ENCODE data around the gene LIN7C. TPM values are rescaled to one million over a fixed set of nuclear protein-coding genes. Genes with fewer than 3 reads are reported as not detected.

Gene LIN7C
- total RNA-seq, 2 experiments from 2014 or later: 19.7 to 31.6 TPM

- Histone ChIP-seq H3K9me2 (ENCODE audit: insufficient read depth, low read length) (no peaks in the 10 kb centered on the region), H4K20me1 (ENCODE audit: insufficient read depth, low read length) (no peaks in the 10 kb centered on the region), H3K9me3 (ENCODE audit: low read length) (no peaks in the 10 kb centered on the region), H2AFZ (ENCODE audit: low read length) (no peak overlapping the region), H3K36me3 (ENCODE audit: insufficient read depth, low read length) (no peaks in the 10 kb centered on the region), H3K27ac (ENCODE audit: low read depth, low read length, poor library complexity, severe bottlenecking) (no peak overlapping the region), H3K79me2 (ENCODE audit: insufficient read depth, low read depth, low read length) (no peaks in the 10 kb centered on the region), H3K4me2 (ENCODE audit: low read length) (no peak overlapping the region), H3K4me1 (ENCODE audit: insufficient read depth, low read length, poor library complexity, severe bottlenecking) (peaks cover 5% of the 10 kb centered on the region), H3K4me3 (ENCODE audit: low read depth, low read length, poor library complexity, severe bottlenecking) (no peak overlapping the region)
- intact Hi-C loops (cut with micrococcal nuclease; ENCODE audit: unreplicated experiment): no loop called here
- ChIA-PET POLR2A (no interaction called here), CTCF (ENCODE audit: unreplicated experiment) (no interaction called here)
- peak; percentile 7 for DNase-seq (ENCODE audit: low spot score)
- BruUV-seq (replicated peaks): no TSS peak
- no peak for TF ChIP-seq CTCF (conservative IDR thresholded peaks at IDR 0.05; ENCODE audit: low read length)
- TF ChIP-seq EZH2phosphoT487 (IDR thresholded peaks at IDR 0.05; ENCODE audit: borderline replicate concordance, low read depth, low read length): no peak
These were observed 39.4 kb upstream of the LIN7C start for GRCh38 chr11:27545946-27546345.

GRCh38 chr11:27545035-27545434 is 38.5 kb upstream of the LIN7C start:
- BruUV-seq (replicated peaks): no TSS peak
- no peak for TF ChIP-seq CTCF (conservative IDR thresholded peaks at IDR 0.05; ENCODE audit: low read length)
- TF ChIP-seq EZH2phosphoT487 (IDR thresholded peaks at IDR 0.05; ENCODE audit: borderline replicate concordance, low read depth, low read length): no peak
- ChIA-PET CTCF (ENCODE audit: unreplicated experiment) (no interaction called here), POLR2A (no interaction called here)
- intact Hi-C loops (cut with micrococcal nuclease; ENCODE audit: unreplicated experiment): no loop called here
- Histone ChIP-seq H3K4me2 (ENCODE audit: low read length) (no peak overlapping the region), H3K9me3 (ENCODE audit: low read length) (no peaks in the 10 kb centered on the region), H3K79me2 (ENCODE audit: insufficient read depth, low read depth, low read length) (no peaks in the 10 kb centered on the region), H3K4me1 (ENCODE audit: insufficient read depth, low read length, poor library complexity, severe bottlenecking) (peaks cover 5% of the 10 kb centered on the region), H3K36me3 (ENCODE audit: insufficient read depth, low read length) (no peaks in the 10 kb centered on the region), H2AFZ (ENCODE audit: low read length) (no peak overlapping the region), H3K27ac (ENCODE audit: low read depth, low read length, poor library complexity, severe bottlenecking) (no peak overlapping the region), H3K4me3 (ENCODE audit: low read depth, low read length, poor library complexity, severe bottlenecking) (no peak overlapping the region), H3K9me2 (ENCODE audit: insufficient read depth, low read length) (no peaks in the 10 kb centered on the region), H4K20me1 (ENCODE audit: insufficient read depth, low read length) (no peaks in the 10 kb centered on the region)
- DNase-seq (ENCODE audit: low spot score): no peak

- H3K9me2 ChIP-seq (ENCODE audit: insufficient read depth, low read length): no peaks in the 10 kb centered on the region
- H2AFZ ChIP-seq (ENCODE audit: low read length): no peak overlapping the region
- POLR2A ChIA-PET: no interaction called here
These were observed 35.2 kb upstream of the LIN7C start for GRCh38 chr11:27541790-27542189.

More at GRCh38 chr11:27541790-27542189, 35.2 kb upstream of the LIN7C start:
- Histone ChIP-seq H3K9me3 (ENCODE audit: low read length) (no peaks in the 10 kb centered on the region), H3K27ac (ENCODE audit: low read depth, low read length, poor library complexity, severe bottlenecking) (no peak overlapping the region), H3K36me3 (ENCODE audit: insufficient read depth, low read length) (no peaks in the 10 kb centered on the region), H3K4me1 (ENCODE audit: insufficient read depth, low read length, poor library complexity, severe bottlenecking) (peaks cover 5% of the 10 kb centered on the region), H4K20me1 (ENCODE audit: insufficient read depth, low read length) (no peaks in the 10 kb centered on the region), H3K4me2 (ENCODE audit: low read length) (no peak overlapping the region), H3K4me3 (ENCODE audit: low read depth, low read length, poor library complexity, severe bottlenecking) (no peak overlapping the region), H3K79me2 (ENCODE audit: insufficient read depth, low read depth, low read length) (no peaks in the 10 kb centered on the region)
- TF ChIP-seq CTCF (conservative IDR thresholded peaks at IDR 0.05; ENCODE audit: low read length): no peak
- TF ChIP-seq EZH2phosphoT487 (IDR thresholded peaks at IDR 0.05; ENCODE audit: borderline replicate concordance, low read depth, low read length): no peak
- no peak for DNase-seq (ENCODE audit: low spot score)
- CTCF ChIA-PET (ENCODE audit: unreplicated experiment): no interaction called here
- intact Hi-C loops (cut with micrococcal nuclease; ENCODE audit: unreplicated experiment): no loop called here
- BruUV-seq (replicated peaks): no TSS peak
